HepG2 (cell line): Measurements from ENCODE around the gene VDAC1. TPM values are rescaled to one million over a fixed set of nuclear protein-coding genes. Genes with fewer than 3 reads are reported as not detected.
A peak's percentile ranks its signal among the peaks of the same experiment; 100 is the strongest.

ENCODE experiments used
- ARID5B ChIP-seq: IDR thresholded peaks from 2 replicates; pipeline ENCODE4 v1.4.0; 2020; ENCODE audit warnings: mild to moderate bottlenecking, missing genetic modification reagents
- ASH2L ChIP-seq: fragments of 300-600, 200-600 bp; sonication (generic); IDR thresholded peaks from 2 replicates; pipeline ENCODE4 v1.7.0; 2017; ENCODE audit warnings: low read depth, mild to moderate bottlenecking, moderate library complexity, mixed read lengths, low read length; ENCODE audit not compliant: insufficient read length
- ATF3 ChIP-seq: sonication (generic); formaldehyde crosslinking; IDR thresholded peaks from 2 replicates; pipeline ENCODE4 v1.4.0; 2020; ENCODE audit warnings: missing genetic modification reagents
- EP300 ChIP-seq, 3 experiments: sonication (generic) in 1 of 3; formaldehyde crosslinking in 1 of 3; IDR thresholded peaks; 2 replicates each; pipeline versions ENCODE4 v1.5.1 to v1.6.1; 2011 to 2020; ENCODE audit warnings: low read depth in 2 of 3, low read length in 2 of 3, borderline replicate concordance in 1 of 3, improper control_type of control experiment in 1 of 3, mild to moderate bottlenecking in 1 of 3, missing genetic modification reagents in 1 of 3, moderate library complexity in 1 of 3
- FOSL2 ChIP-seq: sonication (generic); formaldehyde crosslinking; IDR thresholded peaks from 2 replicates; pipeline ENCODE4 v1.4.0; 2020; ENCODE audit warnings: missing genetic modification reagents
- HMGXB4 ChIP-seq, 2 experiments: sonication (generic) in 1 of 2; formaldehyde crosslinking in 1 of 2; IDR thresholded peaks; 2 replicates each; pipeline versions ENCODE4 v1.4.0 to v1.6.1; 2018 to 2020; ENCODE audit warnings: missing genetic modification reagents in 2 of 2, borderline replicate concordance in 1 of 2, low read depth in 1 of 2, mild to moderate bottlenecking in 1 of 2, missing biosample characterization in 1 of 2
- HNRNPLL ChIP-seq: fragments of 200-400 bp; formaldehyde crosslinking; IDR thresholded peaks from 2 replicates; pipeline ENCODE4 v1.6.1; 2017; ENCODE audit warnings: mild to moderate bottlenecking, low read depth, low read length; ENCODE audit not compliant: poor library complexity, severe bottlenecking
- JUN ChIP-seq: sonication (generic); formaldehyde crosslinking; IDR thresholded peaks from 2 replicates; pipeline ENCODE4 v1.4.0; 2020; ENCODE audit warnings: mild to moderate bottlenecking, missing genetic modification reagents
- JUND ChIP-seq: sonication (generic); formaldehyde crosslinking; IDR thresholded peaks from 2 replicates; pipeline ENCODE4 v1.8.0; 2022; ENCODE audit warnings: mild to moderate bottlenecking, missing genetic modification reagents
- KMT2A ChIP-seq: sonication (generic); formaldehyde crosslinking; IDR thresholded peaks from 2 replicates; pipeline ENCODE4 v1.4.0; 2020; ENCODE audit warnings: missing genetic modification reagents
- MTA1 ChIP-seq: sonication (generic); formaldehyde crosslinking; IDR thresholded peaks from 2 replicates; pipeline ENCODE4 v1.4.0; 2020; ENCODE audit warnings: missing genetic modification reagents, mild to moderate bottlenecking, borderline replicate concordance
- NCOA5 ChIP-seq: sonication (generic); formaldehyde crosslinking; IDR thresholded peaks from 2 replicates; pipeline ENCODE4 v1.4.0; 2020; ENCODE audit warnings: missing genetic modification reagents
- NRL ChIP-seq: sonication (generic); formaldehyde crosslinking; IDR thresholded peaks from 2 replicates; pipeline ENCODE4 v1.5.0; 2020; ENCODE audit warnings: missing genetic modification reagents, mild to moderate bottlenecking, moderate library complexity, borderline replicate concordance
- SAP130 ChIP-seq: IDR thresholded peaks from 2 replicates; pipeline ENCODE4 v1.6.1; 2016; ENCODE audit warnings: low read depth
- TOE1 ChIP-seq: sonication (generic); formaldehyde crosslinking; IDR thresholded peaks from 2 replicates; pipeline ENCODE4 v1.4.0; 2020; ENCODE audit warnings: mild to moderate bottlenecking, missing genetic modification reagents
- ZFP41 ChIP-seq: sonication (generic); formaldehyde crosslinking; IDR thresholded peaks from 2 replicates; pipeline ENCODE4 v1.4.0; 2020; ENCODE audit warnings: mild to moderate bottlenecking, missing genetic modification reagents, borderline replicate concordance
- ZFX ChIP-seq: sonication (generic); formaldehyde crosslinking; IDR thresholded peaks from 2 replicates; pipeline ENCODE4 v1.4.0; 2020; ENCODE audit warnings: mild to moderate bottlenecking, low read depth, missing genetic modification reagents, moderate library complexity
- ZNF503 ChIP-seq: sonication (generic); formaldehyde crosslinking; IDR thresholded peaks from 2 replicates; pipeline ENCODE4 v1.4.0; 2020; ENCODE audit warnings: missing genetic modification reagents
- polyA plus RNA-seq, 8 experiments: library from polyadenylated mRNA; depleted of rRNA in 3 of 8; stranded (reverse) in 7 of 8; unstranded in 1 of 8; fragments of >200 nt; fragmentation: Illumina TruSeq in 4 of 8; extraction: Trizol in 4 of 8; gene quantifications; 2 replicates each; pipeline versions ENCODE4 v1.2.1 to v1.2.3, GENCODE V29; 2011 to 2016; ENCODE audit warnings: low read depth in 4 of 8, missing spikeins in 1 of 8, mixed read lengths in 1 of 8; ENCODE audit not compliant: insufficient read depth in 1 of 8
- total RNA-seq, 5 experiments: library from RNA; depleted of rRNA; stranded (reverse); fragments of >200 nt; fragmentation: Illumina TruSeq; extraction: Trizol; gene quantifications; 2 replicates each; pipeline ENCODE4 v1.2.3, GENCODE V29; 2016; ENCODE audit warnings: low read depth in 1 of 5
- TF ChIP-seq, protein P1 (sequence below): sonication (generic); formaldehyde crosslinking; IDR thresholded peaks from 2 replicates; pipeline ENCODE4 v1.5.1; 2020; ENCODE audit warnings: missing genetic modification reagents, mild to moderate bottlenecking, borderline replicate concordance

The VDAC1 gene
- total and polyA plus RNA-seq, 2 of the 13 experiments (the other 11 are each of a cell fraction or from before 2014, with no cell fraction given), result 112 to 380 TPM

DNA sequence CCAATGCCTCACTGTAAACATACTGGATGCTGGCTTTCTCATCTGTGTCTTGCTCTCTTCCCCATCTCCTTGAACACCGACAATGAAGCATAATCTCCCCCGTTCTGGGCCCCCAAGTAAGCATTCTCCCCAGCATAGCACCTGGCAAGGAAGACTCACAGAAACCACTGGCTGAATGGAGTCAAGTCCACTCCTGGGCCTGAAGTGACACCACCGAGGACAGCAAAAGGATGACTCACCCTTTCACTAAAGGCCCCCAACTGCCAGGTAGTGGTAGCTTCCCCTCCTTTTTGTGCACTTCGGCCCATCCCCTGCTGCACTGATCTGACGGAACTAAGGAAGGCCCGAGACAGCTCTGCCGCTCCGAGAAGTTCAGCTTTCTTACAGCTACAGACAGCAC is 9.4 kb downstream of the VDAC1 start (continued):
- 0 out of 2 replicates have a peak, but pooled peaks have one; percentile 6 for TF ChIP-seq ZNF503 (CRISPR knock-in tag)
- peak; percentile 81; the same call in 1 of the 2 replicates for TF ChIP-seq JUN (CRISPR knock-in tag)
- TF ChIP-seq ARID5B (CRISPR knock-in tag), result peak; percentile 14; the same call in 1 of the 2 replicates
- TF ChIP-seq MTA1 (CRISPR knock-in tag), result 0 out of 2 replicates have a peak, but pooled peaks have one; percentile 11
- no peak for TF ChIP-seq EP300 (IDR thresholded peaks at IDR 0.05; ENCODE audit: low read depth in 2 of 2, low read length in 2 of 2)
- no peak for TF ChIP-seq EP300 (CRISPR knock-in tag; IDR thresholded peaks at IDR 0.05; ENCODE audit: borderline replicate concordance)
- TF ChIP-seq ATF3 (CRISPR knock-in tag), result peak; percentile 94
- TF ChIP-seq, protein P1, sequence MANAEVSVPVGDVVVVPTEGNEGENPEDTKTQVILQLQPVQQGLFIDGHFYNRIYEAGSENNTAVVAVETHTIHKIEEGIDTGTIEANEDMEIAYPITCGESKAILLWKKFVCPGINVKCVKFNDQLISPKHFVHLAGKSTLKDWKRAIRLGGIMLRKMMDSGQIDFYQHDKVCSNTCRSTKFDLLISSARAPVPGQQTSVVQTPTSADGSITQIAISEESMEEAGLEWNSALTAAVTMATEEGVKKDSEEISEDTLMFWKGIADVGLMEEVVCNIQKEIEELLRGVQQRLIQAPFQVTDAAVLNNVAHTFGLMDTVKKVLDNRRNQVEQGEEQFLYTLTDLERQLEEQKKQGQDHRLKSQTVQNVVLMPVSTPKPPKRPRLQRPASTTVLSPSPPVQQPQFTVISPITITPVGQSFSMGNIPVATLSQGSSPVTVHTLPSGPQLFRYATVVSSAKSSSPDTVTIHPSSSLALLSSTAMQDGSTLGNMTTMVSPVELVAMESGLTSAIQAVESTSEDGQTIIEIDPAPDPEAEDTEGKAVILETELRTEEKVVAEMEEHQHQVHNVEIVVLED (CRISPR knock-in tag), result no peak
- TF ChIP-seq TOE1 (CRISPR knock-in tag), result no peak
- no peak for TF ChIP-seq ZFP41
- peak; percentile 75 for TF ChIP-seq ZFX
- no peak for TF ChIP-seq NCOA5 (CRISPR knock-in tag)
- no peak for TF ChIP-seq HNRNPLL
- 0 out of 4 replicates have a peak, but pooled peaks of 1 of the 2 experiments have one; percentile 11 for TF ChIP-seq HMGXB4 (CRISPR knock-in tag; IDR thresholded peaks at IDR 0.05; ENCODE audit: borderline replicate concordance in 1 of 2, low read depth in 1 of 2)
- TF ChIP-seq NRL (CRISPR knock-in tag), result no peak
- no peak for TF ChIP-seq ASH2L
- peak; percentile 95 for TF ChIP-seq JUND (CRISPR knock-in tag)
- peak; percentile 74 for TF ChIP-seq SAP130
- TF ChIP-seq KMT2A (CRISPR knock-in tag), result 0 out of 2 replicates have a peak, but pooled peaks have one; percentile 21
- peak; percentile 98 for TF ChIP-seq FOSL2 (CRISPR knock-in tag)
